ENCODE data around the gene MROH2B. TPM values are rescaled to one million over a fixed set of nuclear protein-coding genes. Genes with fewer than 3 reads are reported as not detected.

The MROH2B gene
- polyA plus RNA-seq, 1 donor (not counting 4 experiments of a cell fraction or from before 2014, with no cell fraction given), result not detected

GRCh38 chr5:40991981-40992559, 79.1 kb downstream of the MROH2B start:
- FAIRE-seq (no peak), DNase-seq (ENCODE audit: low read depth, low spot score) (no peak)
- Histone ChIP-seq H3K9me1 (ENCODE audit: control insufficient read depth, extremely low read depth, insufficient read depth, low read length) (no peaks in the 10 kb centered on the region), H4K20me1 (ENCODE audit: control insufficient read depth, extremely low read depth, insufficient read depth, low read length) (no peaks in the 10 kb centered on the region), H3K27me3 (ENCODE audit: control insufficient read depth, extremely low read depth, insufficient read depth, low read length) (no peaks in the 10 kb centered on the region), H3K36me3 (ENCODE audit: control insufficient read depth in 2 of 2, extremely low read depth in 1 of 2, insufficient read depth in 2 of 2, low read length in 2 of 2) (no peaks in the 10 kb centered on the region), H3K9me3 (ENCODE audit: control insufficient read depth, low read depth, low read length) (no peaks in the 10 kb centered on the region), H3K79me2 (ENCODE audit: control insufficient read depth, insufficient read depth, low read length) (no peaks in the 10 kb centered on the region), H2AFZ (ENCODE audit: control insufficient read depth, low read length) (no peak overlapping the region), H3K4me2 (ENCODE audit: control insufficient read depth, extremely low read depth, insufficient read depth, low read depth, low read length) (no peak overlapping the region), H3K4me1 (ENCODE audit: control insufficient read depth, extremely low read depth, insufficient read depth, low read length) (peaks cover 4% of the 10 kb centered on the region), H3K4me3 (ENCODE audit: control insufficient read depth in 2 of 3, extremely low read depth in 1 of 3, insufficient read depth in 2 of 3, low read depth in 1 of 3, low read length in 3 of 3) (no peak overlapping the region), H3K9ac (ENCODE audit: control insufficient read depth, extremely low read depth, insufficient read depth, low read length) (no peak overlapping the region), H3K27ac (ENCODE audit: control insufficient read depth, insufficient read depth, low read length) (no peak overlapping the region)
- TF ChIP-seq EZH2 (IDR thresholded peaks at IDR 0.05; ENCODE audit: low read length) (no peak), CTCF (optimal IDR thresholded peaks at IDR 0.05 in 1 of 3, IDR thresholded peaks at IDR 0.05 in 1 of 3, conservative IDR thresholded peaks at IDR 0.05 in 1 of 3; ENCODE audit: extremely low read depth in 1 of 3, insufficient read depth in 2 of 3, low read length in 3 of 3) (no peak)
- dilution Hi-C loops (cut with MboI; ENCODE audit: extremely low pct_ligation_motif_present, low sequenced_read_pairs), result no loop called here

GRCh38 chr5:40991168-40991980, 79.8 kb downstream of the MROH2B start:
- no peak for TF ChIP-seq CTCF (optimal IDR thresholded peaks at IDR 0.05 in 1 of 3, IDR thresholded peaks at IDR 0.05 in 1 of 3, conservative IDR thresholded peaks at IDR 0.05 in 1 of 3; ENCODE audit: extremely low read depth in 1 of 3, insufficient read depth in 2 of 3, low read length in 3 of 3)
- no peak for TF ChIP-seq EZH2 (IDR thresholded peaks at IDR 0.05; ENCODE audit: low read length)
- H3K4me1 ChIP-seq (ENCODE audit: control insufficient read depth, extremely low read depth, insufficient read depth, low read length), result peaks cover 4% of the 10 kb centered on the region
- no peaks in the 10 kb centered on the region for H3K36me3 ChIP-seq (ENCODE audit: control insufficient read depth in 2 of 2, extremely low read depth in 1 of 2, insufficient read depth in 2 of 2, low read length in 2 of 2)
- H3K27ac ChIP-seq (ENCODE audit: control insufficient read depth, insufficient read depth, low read length), result no peak overlapping the region
- dilution Hi-C loops (cut with MboI; ENCODE audit: extremely low pct_ligation_motif_present, low sequenced_read_pairs), result no loop called here
- H4K20me1 ChIP-seq (ENCODE audit: control insufficient read depth, extremely low read depth, insufficient read depth, low read length), result no peaks in the 10 kb centered on the region
- FAIRE-seq (no peak), DNase-seq (ENCODE audit: low read depth, low spot score) (no peak)
- H2AFZ ChIP-seq (ENCODE audit: control insufficient read depth, low read length), result no peak overlapping the region
- H3K79me2 ChIP-seq (ENCODE audit: control insufficient read depth, insufficient read depth, low read length), result no peaks in the 10 kb centered on the region
- H3K9me3 ChIP-seq (ENCODE audit: control insufficient read depth, low read depth, low read length), result no peaks in the 10 kb centered on the region
- no peak overlapping the region for H3K4me3 ChIP-seq (ENCODE audit: control insufficient read depth in 2 of 3, extremely low read depth in 1 of 3, insufficient read depth in 2 of 3, low read depth in 1 of 3, low read length in 3 of 3)
- H3K9me1 ChIP-seq (ENCODE audit: control insufficient read depth, extremely low read depth, insufficient read depth, low read length), result no peaks in the 10 kb centered on the region
- no peaks in the 10 kb centered on the region for H3K27me3 ChIP-seq (ENCODE audit: control insufficient read depth, extremely low read depth, insufficient read depth, low read length)
- no peak overlapping the region for H3K9ac ChIP-seq (ENCODE audit: control insufficient read depth, extremely low read depth, insufficient read depth, low read length)
- H3K4me2 ChIP-seq (ENCODE audit: control insufficient read depth, extremely low read depth, insufficient read depth, low read depth, low read length), result no peak overlapping the region
